HEK293 (cell line): ENCODE measurements around the gene CDK19.

Source experiments
- CTCF ChIA-PET: fragments of 350-600 bp; formaldehyde crosslinking; extraction: SDS; loops from one replicate; lab custom pipeline; 2021; ENCODE audit warnings: antibody characterized with exemption; lab: Yijun Ruan, JAX
- POLR2A ChIA-PET: fragments of 300-600 bp; formaldehyde crosslinking; extraction: SDS; loops from one replicate; lab custom pipeline; 2020; ENCODE audit warnings: antibody characterized with exemption, inconsistent platforms; lab: Yijun Ruan, JAX
- H3K27ac ChIP-seq: fragments of 200-500 bp; sonication (Bioruptor generic); 2 replicates; pipeline ENCODE4 v1.5.1; 2014; ENCODE audit warnings: low read depth, low read length, control low read depth, inconsistent platforms; ENCODE audit errors: extremely low read depth
- H3K36me3 ChIP-seq, 2 experiments: fragments of 200-500 bp in 1 of 2; sonication (Bioruptor generic) in 1 of 2; 1 replicate in 1 of 2; 2 replicates in 1 of 2; pipeline ENCODE4 v1.5.1; 2014 to 2017; ENCODE audit warnings: inconsistent platforms in 2 of 2, low read length in 2 of 2; ENCODE audit not compliant: control insufficient read depth in 2 of 2, insufficient read depth in 1 of 2
- H3K4me1 ChIP-seq: fragments of 200-500 bp; sonication (Bioruptor generic); 2 replicates; pipeline ENCODE4 v1.5.1; 2014; ENCODE audit warnings: mild to moderate bottlenecking, low read length, inconsistent platforms; ENCODE audit not compliant: control insufficient read depth, insufficient read depth
- H3K4me3 ChIP-seq: 2 replicates; pipeline ENCODE4 v1.5.1; 2011; ENCODE audit warnings: low read depth, mild to moderate bottlenecking, control low read depth, low read length, moderate library complexity
- H3K9me3 ChIP-seq: fragments of 200-500 bp; sonication (Bioruptor generic); 2 replicates; pipeline ENCODE4 v1.5.1; 2014; ENCODE audit warnings: low read depth, low read length, inconsistent platforms; ENCODE audit not compliant: control insufficient read depth, insufficient read depth
- KLF1 ChIP-seq: fragments of 450-650 bp; formaldehyde crosslinking; IDR thresholded peaks from 2 replicates; pipeline ENCODE4 v1.5.1; 2016; ENCODE audit warnings: missing biosample characterization, missing genetic modification characterization
- SP7 ChIP-seq: fragments of 450-650 bp; formaldehyde crosslinking; IDR thresholded peaks from 2 replicates; pipeline ENCODE4 v1.5.1; 2016; ENCODE audit warnings: missing biosample characterization, missing genetic modification characterization
- TRIM28 ChIP-seq: IDR thresholded peaks from 2 replicates; pipeline ENCODE4 v1.6.1; 2011; ENCODE audit warnings: low read length, control low read depth, borderline replicate concordance
- ZBTB17 ChIP-seq: fragments of 450-650 bp; formaldehyde crosslinking; IDR thresholded peaks from 2 replicates; pipeline ENCODE4 v1.5.1; 2016; ENCODE audit warnings: missing biosample characterization, missing genetic modification characterization
- ZNF10 ChIP-seq: fragments of 450-650 bp; formaldehyde crosslinking; IDR thresholded peaks from 2 replicates; pipeline ENCODE4 v1.5.1; 2017; ENCODE audit warnings: missing biosample characterization, missing genetic modification characterization
- ZNF174 ChIP-seq: fragments of 450-650 bp; formaldehyde crosslinking; IDR thresholded peaks from 2 replicates; pipeline ENCODE4 v1.5.0; 2017; ENCODE audit warnings: missing biosample characterization, mild to moderate bottlenecking, missing genetic modification characterization
- ZNF202 ChIP-seq: fragments of 450-650 bp; formaldehyde crosslinking; IDR thresholded peaks from 2 replicates; pipeline ENCODE4 v1.5.1; 2016; ENCODE audit warnings: missing biosample characterization, missing genetic modification characterization, borderline replicate concordance
- ZNF426 ChIP-seq: fragments of 450-650 bp; formaldehyde crosslinking; IDR thresholded peaks from 2 replicates; pipeline ENCODE4 v1.5.1; 2017; ENCODE audit warnings: missing biosample characterization, missing genetic modification characterization, mild to moderate bottlenecking, inconsistent platforms, moderate library complexity
- ZNF624 ChIP-seq: fragments of 450-650 bp; formaldehyde crosslinking; IDR thresholded peaks from 2 replicates; pipeline ENCODE4 v1.5.1; 2017; ENCODE audit warnings: missing biosample characterization, missing genetic modification characterization
- ZNF654 ChIP-seq: fragments of 450-650 bp; formaldehyde crosslinking; IDR thresholded peaks from 2 replicates; pipeline ENCODE4 v1.5.1; 2016; ENCODE audit warnings: low read depth, missing biosample characterization, missing genetic modification characterization
- ZNF777 ChIP-seq: fragments of 450-650 bp; formaldehyde crosslinking; IDR thresholded peaks from 2 replicates; pipeline ENCODE4 v1.5.1; 2017; ENCODE audit warnings: missing biosample characterization, missing genetic modification characterization, borderline replicate concordance
- ZNF830 ChIP-seq: fragments of 450-650 bp; IDR thresholded peaks from 2 replicates; pipeline ENCODE4 v1.5.0; 2018; ENCODE audit warnings: missing biosample characterization, missing genetic modification characterization, low read depth, mild to moderate bottlenecking, moderate library complexity
- TF ChIP-seq, protein P1 (sequence below): fragments of 450-650 bp; formaldehyde crosslinking; IDR thresholded peaks from 2 replicates; pipeline ENCODE4 v1.5.1; 2016; ENCODE audit warnings: missing biosample characterization, missing genetic modification characterization, borderline replicate concordance
- TF ChIP-seq, protein P2 (sequence below): fragments of 450-650 bp; formaldehyde crosslinking; IDR thresholded peaks from 2 replicates; pipeline ENCODE4 v1.5.1; 2016; ENCODE audit warnings: missing biosample characterization, missing genetic modification characterization, borderline replicate concordance
- TF ChIP-seq, protein P3 (sequence below): IDR thresholded peaks from 2 replicates; pipeline ENCODE4 v1.6.1; 2011; ENCODE audit warnings: mild to moderate bottlenecking, low read depth, low read length, borderline replicate concordance
- TF ChIP-seq, protein P4 (sequence below): fragments of 450-650 bp; formaldehyde crosslinking; IDR thresholded peaks from 2 replicates; pipeline ENCODE4 v1.5.1; 2017; ENCODE audit warnings: missing biosample characterization, missing genetic modification characterization
- TF ChIP-seq, protein P5 (sequence below): fragments of 450-650 bp; formaldehyde crosslinking; IDR thresholded peaks from 2 replicates; pipeline ENCODE4 v1.5.1; 2016; ENCODE audit warnings: missing biosample characterization, missing genetic modification characterization, low read depth
- TF ChIP-seq, protein P6 (sequence below): fragments of 450-650 bp; formaldehyde crosslinking; IDR thresholded peaks from 2 replicates; pipeline ENCODE4 v1.5.1; 2016; ENCODE audit warnings: missing biosample characterization, missing genetic modification characterization

CDK19 gene

DNA sequence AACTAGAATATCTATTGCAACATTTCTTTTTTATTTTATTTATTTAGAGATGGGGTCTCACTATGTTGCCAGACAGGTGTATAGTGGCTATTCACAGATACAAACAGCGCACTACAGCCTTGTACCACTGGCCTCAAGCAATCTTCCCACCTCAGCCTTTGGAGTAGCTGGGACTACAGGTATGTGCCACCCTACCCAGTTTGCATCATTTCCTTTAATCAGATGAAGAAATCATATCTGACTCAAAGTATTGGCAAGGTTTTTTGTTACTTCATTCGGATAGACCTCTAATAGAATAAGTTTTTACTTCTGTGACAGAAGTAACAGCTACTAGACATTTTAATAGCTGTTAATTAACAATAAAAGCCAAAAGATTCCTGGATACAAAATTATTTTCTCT, 153.9 kb downstream of the CDK19 start:
- POLR2A ChIA-PET, result no interaction called here
- Histone ChIP-seq H3K4me1 (no peaks in the 10 kb centered on the region), H3K9me3 (no peaks in the 10 kb centered on the region), H3K36me3 (no peaks in the 10 kb centered on the region)
- no peak for TF ChIP-seq ZBTB17
- no peak for TF ChIP-seq KLF1 (tag by site-specific recombination)
- no peak for TF ChIP-seq SP7 (tag by site-specific recombination)
- TF ChIP-seq ZNF777, result no peak
- TF ChIP-seq, protein P1, sequence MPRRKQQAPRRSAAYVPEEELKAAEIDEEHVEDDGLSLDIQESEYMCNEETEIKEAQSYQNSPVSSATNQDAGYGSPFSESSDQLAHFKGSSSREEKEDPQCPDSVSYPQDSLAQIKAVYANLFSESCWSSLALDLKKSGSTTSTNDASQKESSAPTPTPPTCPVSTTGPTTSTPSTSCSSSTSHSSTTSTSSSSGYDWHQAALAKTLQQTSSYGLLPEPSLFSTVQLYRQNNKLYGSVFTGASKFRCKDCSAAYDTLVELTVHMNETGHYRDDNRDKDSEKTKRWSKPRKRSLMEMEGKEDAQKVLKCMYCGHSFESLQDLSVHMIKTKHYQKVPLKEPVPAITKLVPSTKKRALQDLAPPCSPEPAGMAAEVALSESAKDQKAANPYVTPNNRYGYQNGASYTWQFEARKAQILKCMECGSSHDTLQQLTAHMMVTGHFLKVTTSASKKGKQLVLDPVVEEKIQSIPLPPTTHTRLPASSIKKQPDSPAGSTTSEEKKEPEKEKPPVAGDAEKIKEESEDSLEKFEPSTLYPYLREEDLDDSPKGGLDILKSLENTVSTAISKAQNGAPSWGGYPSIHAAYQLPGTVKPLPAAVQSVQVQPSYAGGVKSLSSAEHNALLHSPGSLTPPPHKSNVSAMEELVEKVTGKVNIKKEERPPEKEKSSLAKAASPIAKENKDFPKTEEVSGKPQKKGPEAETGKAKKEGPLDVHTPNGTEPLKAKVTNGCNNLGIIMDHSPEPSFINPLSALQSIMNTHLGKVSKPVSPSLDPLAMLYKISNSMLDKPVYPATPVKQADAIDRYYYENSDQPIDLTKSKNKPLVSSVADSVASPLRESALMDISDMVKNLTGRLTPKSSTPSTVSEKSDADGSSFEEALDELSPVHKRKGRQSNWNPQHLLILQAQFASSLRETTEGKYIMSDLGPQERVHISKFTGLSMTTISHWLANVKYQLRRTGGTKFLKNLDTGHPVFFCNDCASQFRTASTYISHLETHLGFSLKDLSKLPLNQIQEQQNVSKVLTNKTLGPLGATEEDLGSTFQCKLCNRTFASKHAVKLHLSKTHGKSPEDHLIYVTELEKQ (tag by site-specific recombination), result no peak
- TF ChIP-seq, protein P2, sequence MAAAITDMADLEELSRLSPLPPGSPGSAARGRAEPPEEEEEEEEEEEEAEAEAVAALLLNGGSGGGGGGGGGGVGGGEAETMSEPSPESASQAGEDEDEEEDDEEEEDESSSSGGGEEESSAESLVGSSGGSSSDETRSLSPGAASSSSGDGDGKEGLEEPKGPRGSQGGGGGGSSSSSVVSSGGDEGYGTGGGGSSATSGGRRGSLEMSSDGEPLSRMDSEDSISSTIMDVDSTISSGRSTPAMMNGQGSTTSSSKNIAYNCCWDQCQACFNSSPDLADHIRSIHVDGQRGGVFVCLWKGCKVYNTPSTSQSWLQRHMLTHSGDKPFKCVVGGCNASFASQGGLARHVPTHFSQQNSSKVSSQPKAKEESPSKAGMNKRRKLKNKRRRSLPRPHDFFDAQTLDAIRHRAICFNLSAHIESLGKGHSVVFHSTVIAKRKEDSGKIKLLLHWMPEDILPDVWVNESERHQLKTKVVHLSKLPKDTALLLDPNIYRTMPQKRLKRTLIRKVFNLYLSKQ (tag by site-specific recombination), result no peak
- no peak for TF ChIP-seq ZNF830 (tag by site-specific recombination)
- TF ChIP-seq, protein P3, sequence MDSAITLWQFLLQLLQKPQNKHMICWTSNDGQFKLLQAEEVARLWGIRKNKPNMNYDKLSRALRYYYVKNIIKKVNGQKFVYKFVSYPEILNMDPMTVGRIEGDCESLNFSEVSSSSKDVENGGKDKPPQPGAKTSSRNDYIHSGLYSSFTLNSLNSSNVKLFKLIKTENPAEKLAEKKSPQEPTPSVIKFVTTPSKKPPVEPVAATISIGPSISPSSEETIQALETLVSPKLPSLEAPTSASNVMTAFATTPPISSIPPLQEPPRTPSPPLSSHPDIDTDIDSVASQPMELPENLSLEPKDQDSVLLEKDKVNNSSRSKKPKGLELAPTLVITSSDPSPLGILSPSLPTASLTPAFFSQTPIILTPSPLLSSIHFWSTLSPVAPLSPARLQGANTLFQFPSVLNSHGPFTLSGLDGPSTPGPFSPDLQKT, result no peak
- TF ChIP-seq, protein P4, sequence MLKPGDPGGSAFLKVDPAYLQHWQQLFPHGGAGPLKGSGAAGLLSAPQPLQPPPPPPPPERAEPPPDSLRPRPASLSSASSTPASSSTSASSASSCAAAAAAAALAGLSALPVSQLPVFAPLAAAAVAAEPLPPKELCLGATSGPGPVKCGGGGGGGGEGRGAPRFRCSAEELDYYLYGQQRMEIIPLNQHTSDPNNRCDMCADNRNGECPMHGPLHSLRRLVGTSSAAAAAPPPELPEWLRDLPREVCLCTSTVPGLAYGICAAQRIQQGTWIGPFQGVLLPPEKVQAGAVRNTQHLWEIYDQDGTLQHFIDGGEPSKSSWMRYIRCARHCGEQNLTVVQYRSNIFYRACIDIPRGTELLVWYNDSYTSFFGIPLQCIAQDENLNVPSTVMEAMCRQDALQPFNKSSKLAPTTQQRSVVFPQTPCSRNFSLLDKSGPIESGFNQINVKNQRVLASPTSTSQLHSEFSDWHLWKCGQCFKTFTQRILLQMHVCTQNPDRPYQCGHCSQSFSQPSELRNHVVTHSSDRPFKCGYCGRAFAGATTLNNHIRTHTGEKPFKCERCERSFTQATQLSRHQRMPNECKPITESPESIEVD (tag by site-specific recombination), result no peak
- no peak for TF ChIP-seq ZNF202
- TF ChIP-seq, protein P5, sequence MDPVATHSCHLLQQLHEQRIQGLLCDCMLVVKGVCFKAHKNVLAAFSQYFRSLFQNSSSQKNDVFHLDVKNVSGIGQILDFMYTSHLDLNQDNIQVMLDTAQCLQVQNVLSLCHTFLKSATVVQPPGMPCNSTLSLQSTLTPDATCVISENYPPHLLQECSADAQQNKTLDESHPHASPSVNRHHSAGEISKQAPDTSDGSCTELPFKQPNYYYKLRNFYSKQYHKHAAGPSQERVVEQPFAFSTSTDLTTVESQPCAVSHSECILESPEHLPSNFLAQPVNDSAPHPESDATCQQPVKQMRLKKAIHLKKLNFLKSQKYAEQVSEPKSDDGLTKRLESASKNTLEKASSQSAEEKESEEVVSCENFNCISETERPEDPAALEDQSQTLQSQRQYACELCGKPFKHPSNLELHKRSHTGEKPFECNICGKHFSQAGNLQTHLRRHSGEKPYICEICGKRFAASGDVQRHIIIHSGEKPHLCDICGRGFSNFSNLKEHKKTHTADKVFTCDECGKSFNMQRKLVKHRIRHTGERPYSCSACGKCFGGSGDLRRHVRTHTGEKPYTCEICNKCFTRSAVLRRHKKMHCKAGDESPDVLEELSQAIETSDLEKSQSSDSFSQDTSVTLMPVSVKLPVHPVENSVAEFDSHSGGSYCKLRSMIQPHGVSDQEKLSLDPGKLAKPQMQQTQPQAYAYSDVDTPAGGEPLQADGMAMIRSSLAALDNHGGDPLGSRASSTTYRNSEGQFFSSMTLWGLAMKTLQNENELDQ (tag by site-specific recombination), result no peak
- TF ChIP-seq, protein P6, sequence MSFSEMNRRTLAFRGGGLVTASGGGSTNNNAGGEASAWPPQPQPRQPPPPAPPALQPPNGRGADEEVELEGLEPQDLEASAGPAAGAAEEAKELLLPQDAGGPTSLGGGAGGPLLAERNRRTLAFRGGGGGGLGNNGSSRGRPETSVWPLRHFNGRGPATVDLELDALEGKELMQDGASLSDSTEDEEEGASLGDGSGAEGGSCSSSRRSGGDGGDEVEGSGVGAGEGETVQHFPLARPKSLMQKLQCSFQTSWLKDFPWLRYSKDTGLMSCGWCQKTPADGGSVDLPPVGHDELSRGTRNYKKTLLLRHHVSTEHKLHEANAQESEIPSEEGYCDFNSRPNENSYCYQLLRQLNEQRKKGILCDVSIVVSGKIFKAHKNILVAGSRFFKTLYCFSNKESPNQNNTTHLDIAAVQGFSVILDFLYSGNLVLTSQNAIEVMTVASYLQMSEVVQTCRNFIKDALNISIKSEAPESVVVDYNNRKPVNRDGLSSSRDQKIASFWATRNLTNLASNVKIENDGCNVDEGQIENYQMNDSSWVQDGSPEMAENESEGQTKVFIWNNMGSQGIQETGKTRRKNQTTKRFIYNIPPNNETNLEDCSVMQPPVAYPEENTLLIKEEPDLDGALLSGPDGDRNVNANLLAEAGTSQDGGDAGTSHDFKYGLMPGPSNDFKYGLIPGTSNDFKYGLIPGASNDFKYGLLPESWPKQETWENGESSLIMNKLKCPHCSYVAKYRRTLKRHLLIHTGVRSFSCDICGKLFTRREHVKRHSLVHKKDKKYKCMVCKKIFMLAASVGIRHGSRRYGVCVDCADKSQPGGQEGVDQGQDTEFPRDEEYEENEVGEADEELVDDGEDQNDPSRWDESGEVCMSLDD (tag by site-specific recombination), result no peak
- no peak for TF ChIP-seq ZNF426
- no peak for TF ChIP-seq ZNF624 (tag by site-specific recombination)
- TF ChIP-seq TRIM28, result no peak
- no peak for TF ChIP-seq ZNF10
- no peak for TF ChIP-seq ZNF654
- TF ChIP-seq ZNF174 (tag by site-specific recombination), result no peak
- TF ChIP-seq, all 188 proteins: peak for 0
- CTCF ChIA-PET, result interaction anchor here (0.6 to 1.2 kb wide), 5 partner anchors 9 to 217 kb away, joined by 3 read pairs; no protein-coding TSS in a partner anchor
- H3K4me3 ChIP-seq, result no peak overlapping the region
- no peak overlapping the region for H3K27ac ChIP-seq
